ENCODE measurements around the gene ATG2A.

The ATG2A gene

GRCh38 chr11:64874308-64875240 is 42.4 kb downstream of the ATG2A start:
- no peak for TF ChIP-seq CTCF (IDR thresholded peaks at IDR 0.05; ENCODE audit: low read depth, low read length)

GRCh38 chr11:64872790-64873488 is 44.1 kb downstream of the ATG2A start:
- no peak for TF ChIP-seq CTCF (IDR thresholded peaks at IDR 0.05; ENCODE audit: low read depth, low read length)
- no peak overlapping the region for H3K4me3 ChIP-seq (ENCODE audit: low read depth, low read length)

More at GRCh38 chr11:64874308-64875240, 42.4 kb downstream of the ATG2A start:
- H3K4me3 ChIP-seq (ENCODE audit: low read depth, low read length), result no peak overlapping the region

DNA sequence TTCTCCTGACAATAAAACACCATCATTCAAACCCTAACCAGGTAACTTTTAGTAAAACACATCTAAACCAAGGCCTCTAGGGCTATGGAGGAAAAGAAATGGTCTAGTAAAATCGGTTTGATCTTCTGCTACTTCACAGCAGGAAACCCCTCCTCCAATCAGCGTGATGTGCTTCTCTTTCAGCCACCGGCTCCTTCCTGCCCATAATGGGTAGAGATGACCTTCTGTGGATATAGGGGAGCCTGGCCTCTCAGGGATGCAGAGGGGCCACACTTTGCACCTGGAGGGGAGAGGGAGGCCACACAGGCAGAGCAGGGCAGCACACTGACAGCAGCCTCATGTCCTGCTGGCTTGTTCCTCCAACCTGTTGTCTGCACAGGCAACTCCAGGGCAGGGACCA is 45.5 kb downstream of the ATG2A start:
- no peak overlapping the region for H3K4me3 ChIP-seq (ENCODE audit: low read depth, low read length)
- no peak for TF ChIP-seq CTCF (IDR thresholded peaks at IDR 0.05; ENCODE audit: low read depth, low read length)

DNA sequence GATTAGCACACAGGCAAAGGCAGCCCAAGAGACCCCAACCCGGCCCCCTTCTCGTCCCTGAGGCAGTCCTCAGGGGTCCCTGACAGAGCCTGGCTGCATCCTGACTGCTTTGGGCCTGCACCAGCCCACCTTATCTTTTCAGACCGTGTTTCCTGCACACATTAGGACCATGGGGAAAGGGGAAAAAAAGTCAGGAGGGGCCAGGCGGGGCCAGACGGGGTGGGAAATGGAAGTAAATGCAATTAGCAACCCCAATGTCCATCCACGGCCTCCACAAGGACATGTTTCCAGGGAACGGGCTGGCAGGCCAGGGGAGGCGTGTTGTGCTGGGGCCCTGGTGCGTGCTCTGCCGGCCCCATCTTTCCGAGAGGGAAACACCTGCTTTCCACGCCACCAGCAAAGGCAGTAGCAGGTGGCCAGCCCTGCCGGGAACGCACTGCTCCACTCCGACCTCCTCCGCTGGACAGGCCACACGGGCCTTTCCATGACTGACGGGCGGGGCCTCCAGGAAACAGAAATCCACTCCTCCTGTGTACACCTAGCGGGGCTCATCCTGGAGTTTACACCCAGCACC is 46.0 kb downstream of the ATG2A start:
- peak overlapping the region; percentile 7 for H3K4me3 ChIP-seq (ENCODE audit: low read depth, low read length)
- no peak for TF ChIP-seq CTCF (IDR thresholded peaks at IDR 0.05; ENCODE audit: low read depth, low read length)

DNA sequence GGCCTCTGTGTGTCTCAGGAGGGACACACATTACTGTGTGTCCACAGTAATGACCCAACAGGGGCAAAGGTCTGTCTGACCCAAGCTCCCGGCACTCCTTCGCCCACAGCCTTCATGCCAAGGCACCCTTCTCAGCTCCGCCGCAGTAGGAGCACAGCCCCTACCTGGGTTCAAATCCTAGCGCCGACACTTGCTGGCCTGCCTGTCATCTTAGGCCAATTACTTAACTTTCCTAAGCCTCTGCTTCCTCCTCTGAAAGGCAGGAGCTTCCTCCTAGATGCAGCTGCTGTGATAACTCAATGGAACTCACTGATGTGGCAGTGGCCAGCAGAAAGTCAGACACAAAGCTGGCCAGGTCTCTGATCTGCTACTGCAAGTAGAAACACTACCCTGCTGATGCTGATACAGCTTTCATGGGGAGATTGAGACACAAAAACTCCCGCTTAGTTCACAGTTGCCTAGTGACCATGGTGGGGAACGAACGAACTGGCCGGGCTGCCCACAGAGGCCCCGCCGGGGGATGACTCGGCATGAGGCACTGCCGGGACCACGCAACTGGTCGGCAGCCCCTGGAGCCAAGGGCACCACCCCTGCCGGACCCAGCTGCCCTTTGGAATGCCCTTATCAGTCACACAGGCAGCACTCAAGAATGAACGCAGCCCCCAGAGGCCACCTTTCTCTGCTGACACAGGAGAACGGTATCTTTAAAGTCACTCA is 46.7 kb downstream of the ATG2A start:
- H3K4me3 ChIP-seq (ENCODE audit: low read depth, low read length), result peak overlapping the region; percentile 7
- TF ChIP-seq CTCF (IDR thresholded peaks at IDR 0.05; ENCODE audit: low read depth, low read length), result no peak

DNA sequence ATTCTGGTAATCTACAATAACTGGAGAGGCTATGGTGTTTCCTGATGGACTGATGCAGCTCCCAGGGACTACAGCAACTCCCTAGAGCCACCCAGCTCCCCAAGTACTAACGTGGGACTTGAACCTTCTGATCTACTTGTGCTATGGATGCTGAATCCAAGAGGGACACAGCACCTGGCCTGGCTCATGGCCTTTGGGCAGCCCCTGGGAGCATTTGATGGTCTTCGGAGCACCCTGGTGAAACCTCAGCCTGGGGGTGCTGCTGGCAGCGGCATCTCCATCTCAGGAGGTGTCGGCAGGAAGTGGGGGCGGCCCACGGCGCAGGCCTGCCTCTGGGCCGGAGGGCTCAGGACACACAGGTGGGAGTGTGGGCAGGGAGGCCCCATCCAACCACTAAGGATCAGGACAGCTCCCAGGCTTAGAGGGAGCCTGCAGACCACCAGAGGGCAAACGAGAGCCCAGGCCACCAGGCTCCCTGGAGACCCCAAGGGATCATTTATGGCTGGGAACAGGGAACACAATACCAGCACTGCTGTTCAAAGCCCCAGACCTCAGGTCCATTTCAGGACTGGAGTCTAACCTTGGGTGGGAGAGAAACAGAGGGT is 47.3 kb downstream of the ATG2A start:
- H3K4me3 ChIP-seq (ENCODE audit: low read depth, low read length), result no peak overlapping the region

More for the DNA sequence above, 47.3 kb downstream of the ATG2A start:
- TF ChIP-seq CTCF (IDR thresholded peaks at IDR 0.05; ENCODE audit: low read depth, low read length), result peak; percentile 40

Measured in WI38 (cell line).